K562 (cell line): ENCODE data around the gene SLC25A11. TPM values are rescaled to one million over a fixed set of nuclear protein-coding genes. Genes with fewer than 3 reads are reported as not detected.

Source experiments
- CEBPG ChIP-seq, 3 experiments: fragments of 200-800 bp in 1 of 3; sonication (Bioruptor generic) in 1 of 3; sonication (generic) in 1 of 3; formaldehyde crosslinking in 1 of 3; IDR thresholded peaks in 2 of 3; conservative IDR thresholded peaks in 1 of 3; 2 replicates each; pipeline versions ENCODE4 v1.6.1 to v1.8.0; 2016 to 2022; ENCODE audit warnings: missing compliant biosample characterization in 2 of 3, missing genetic modification characterization in 2 of 3, mild to moderate bottlenecking in 1 of 3, missing genetic modification reagents in 1 of 3
- CREB3L1 ChIP-seq: fragments of 450-650 bp; IDR thresholded peaks from 2 replicates; pipeline ENCODE4 v1.6.1; 2014; ENCODE audit warnings: low read depth, mild to moderate bottlenecking, moderate library complexity, borderline replicate concordance
- DDX20 ChIP-seq: fragments of 450-650 bp; IDR thresholded peaks from 2 replicates; pipeline ENCODE4 v1.6.1; 2016; ENCODE audit warnings: missing genetic modification characterization, low read depth, mild to moderate bottlenecking, missing compliant biosample characterization, moderate library complexity
- MCM3 ChIP-seq: fragments of 450-650 bp; IDR thresholded peaks from 2 replicates; pipeline ENCODE4 v1.6.1; 2016
- NR1H2 ChIP-seq: sonication (generic); formaldehyde crosslinking; IDR thresholded peaks from 2 replicates; pipeline ENCODE4 v1.4.0; 2020; ENCODE audit warnings: mild to moderate bottlenecking, missing genetic modification reagents
- RFX1 ChIP-seq: fragments of 450-650 bp; IDR thresholded peaks from 2 replicates; pipeline ENCODE4 v1.6.1; 2016; ENCODE audit warnings: mild to moderate bottlenecking, moderate library complexity
- TAL1 ChIP-seq: fragments of 450-650 bp; IDR thresholded peaks from 2 replicates; pipeline ENCODE4 v1.6.1; 2016; ENCODE audit warnings: mild to moderate bottlenecking
- ZBED1 ChIP-seq: IDR thresholded peaks from 2 replicates; pipeline ENCODE4 v1.6.1; 2014
- ZFP36 ChIP-seq: fragments of 150-350 bp; IDR thresholded peaks from 2 replicates; pipeline ENCODE4 v1.6.1; 2018; ENCODE audit warnings: low read length, low read depth; ENCODE audit not compliant: partially characterized antibody
- ZMIZ1 ChIP-seq, 2 experiments: fragments of 150-350 bp in 1 of 2; IDR thresholded peaks; 2 replicates each; pipeline ENCODE4 v1.6.1; 2012 to 2016; ENCODE audit warnings: low read depth in 2 of 2, low read length in 2 of 2, mild to moderate bottlenecking in 1 of 2, moderate library complexity in 1 of 2
- ZNF282 ChIP-seq: sonication (generic); formaldehyde crosslinking; IDR thresholded peaks from 2 replicates; pipeline ENCODE4 v1.8.1; 2023; ENCODE audit warnings: missing genetic modification reagents
- ZNF584 ChIP-seq: fragments of 200-800 bp; sonication (Bioruptor generic); IDR thresholded peaks from 2 replicates; pipeline ENCODE4 v1.6.1; 2016; ENCODE audit warnings: low read depth, mild to moderate bottlenecking, missing genetic modification characterization, missing compliant biosample characterization
- ZNF79 ChIP-seq: fragments of 250-450 bp; sonication (Bioruptor Pico); IDR thresholded peaks from 2 replicates; pipeline ENCODE4 v1.4.0; 2020; ENCODE audit warnings: low read depth, mild to moderate bottlenecking, moderate library complexity
- polyA plus RNA-seq, 8 experiments: library from polyadenylated mRNA; depleted of rRNA in 4 of 8; stranded (reverse) in 5 of 8; unstranded in 3 of 8; fragments of >200 nt; fragmentation: Nextera tagmentation in 2 of 8; fragmentation: Illumina TruSeq in 1 of 8; extraction: Ambion mirVana in 2 of 8; extraction: Trizol in 1 of 8; gene quantifications; 2 replicates each; pipeline versions ENCODE4 v1.2.1 to v1.2.3, GENCODE V29; 2011 to 2014; ENCODE audit warnings: inconsistent platforms in 1 of 8, missing spikeins in 1 of 8
- total RNA-seq, 7 experiments: library from RNA; depleted of rRNA in 6 of 7; stranded (reverse); fragments of >200 nt in 6 of 7; fragmentation: Illumina TruSeq in 2 of 7; extraction: Trizol in 2 of 7; gene quantifications; 2 replicates each; pipeline versions ENCODE4 v1.2.1 to v1.2.3, GENCODE V29; 2011 to 2021; ENCODE audit warnings: low replicate concordance in 1 of 7
- TF ChIP-seq, protein P1 (sequence below): sonication (generic); IDR thresholded peaks from 2 replicates; pipeline ENCODE4 v1.6.1; 2016
- TF ChIP-seq, protein P2 (sequence below), 2 experiments: fragments of 450-650 bp in 1 of 2; sonication (generic) in 1 of 2; formaldehyde crosslinking in 1 of 2; IDR thresholded peaks in 1 of 2; conservative IDR thresholded peaks in 1 of 2; 2 replicates each; pipeline versions ENCODE4 v1.6.1 to v1.8.1; 2016 to 2023; ENCODE audit warnings: mild to moderate bottlenecking in 2 of 2, moderate library complexity in 2 of 2, inconsistent platforms in 1 of 2, missing genetic modification reagents in 1 of 2
- TF ChIP-seq, protein P3 (sequence below), 3 experiments: IDR thresholded peaks in 2 of 3; conservative IDR thresholded peaks in 1 of 3; 2 replicates each; pipeline ENCODE4 v1.5.1; 2011 to 2012; ENCODE audit warnings: low read length in 3 of 3, mild to moderate bottlenecking in 3 of 3, control low read depth in 2 of 3, improper control_type of control experiment in 1 of 3, inconsistent platforms in 1 of 3, low read depth in 1 of 3, mixed read lengths in 1 of 3, moderate library complexity in 1 of 3; ENCODE audit not compliant: insufficient read depth in 2 of 3

SLC25A11 gene
- total and polyA plus RNA-seq, 9 of the 15 experiments (the other 6 are each of a cell fraction or from before 2014, with no cell fraction given): 3.1 to 56.7 (median 32.9) TPM

GRCh38 chr17:4939796-4940554 is at the start of gene SLC25A11, which contains the start of gene RNF167 (continued):
- TF ChIP-seq DDX20 (tag) (no peak), RFX1 (no peak), CEBPG (CRISPR knock-in tag; IDR thresholded peaks at IDR 0.05) (no peak), CEBPG (tag; conservative IDR thresholded peaks at IDR 0.05 in 1 of 2, IDR thresholded peaks at IDR 0.05 in 1 of 2) (0 out of 4 replicates have a peak, but pooled peaks of 1 of the 2 experiments have one; percentile 7), ZNF79 (CRISPR knock-in tag) (no peak), ZNF282 (CRISPR knock-in tag) (no peak), MCM3 (no peak), CREB3L1 (peak; percentile 98), ZNF584 (no peak), ZMIZ1 (IDR thresholded peaks at IDR 0.05; ENCODE audit: low read depth in 2 of 2, low read length in 2 of 2) (peak in 1 of 2 experiments; percentile 32; a peak in 1 of 4 replicates), TAL1 (no peak), ZBED1 (0 out of 2 replicates have a peak, but pooled peaks have one; percentile 14), ZFP36 (no peak), NR1H2 (CRISPR knock-in tag) (no peak)
- TF ChIP-seq, protein P1, sequence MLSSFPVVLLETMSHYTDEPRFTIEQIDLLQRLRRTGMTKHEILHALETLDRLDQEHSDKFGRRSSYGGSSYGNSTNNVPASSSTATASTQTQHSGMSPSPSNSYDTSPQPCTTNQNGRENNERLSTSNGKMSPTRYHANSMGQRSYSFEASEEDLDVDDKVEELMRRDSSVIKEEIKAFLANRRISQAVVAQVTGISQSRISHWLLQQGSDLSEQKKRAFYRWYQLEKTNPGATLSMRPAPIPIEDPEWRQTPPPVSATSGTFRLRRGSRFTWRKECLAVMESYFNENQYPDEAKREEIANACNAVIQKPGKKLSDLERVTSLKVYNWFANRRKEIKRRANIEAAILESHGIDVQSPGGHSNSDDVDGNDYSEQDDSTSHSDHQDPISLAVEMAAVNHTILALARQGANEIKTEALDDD: peak; percentile 57; the same call in 1 of the 2 replicates
- TF ChIP-seq, protein P2, sequence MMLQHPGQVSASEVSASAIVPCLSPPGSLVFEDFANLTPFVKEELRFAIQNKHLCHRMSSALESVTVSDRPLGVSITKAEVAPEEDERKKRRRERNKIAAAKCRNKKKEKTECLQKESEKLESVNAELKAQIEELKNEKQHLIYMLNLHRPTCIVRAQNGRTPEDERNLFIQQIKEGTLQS (IDR thresholded peaks at IDR 0.05): no peak
- TF ChIP-seq, protein P2 (CRISPR knock-in tag; conservative IDR thresholded peaks at IDR 0.05): no peak
- TF ChIP-seq, protein P3, sequence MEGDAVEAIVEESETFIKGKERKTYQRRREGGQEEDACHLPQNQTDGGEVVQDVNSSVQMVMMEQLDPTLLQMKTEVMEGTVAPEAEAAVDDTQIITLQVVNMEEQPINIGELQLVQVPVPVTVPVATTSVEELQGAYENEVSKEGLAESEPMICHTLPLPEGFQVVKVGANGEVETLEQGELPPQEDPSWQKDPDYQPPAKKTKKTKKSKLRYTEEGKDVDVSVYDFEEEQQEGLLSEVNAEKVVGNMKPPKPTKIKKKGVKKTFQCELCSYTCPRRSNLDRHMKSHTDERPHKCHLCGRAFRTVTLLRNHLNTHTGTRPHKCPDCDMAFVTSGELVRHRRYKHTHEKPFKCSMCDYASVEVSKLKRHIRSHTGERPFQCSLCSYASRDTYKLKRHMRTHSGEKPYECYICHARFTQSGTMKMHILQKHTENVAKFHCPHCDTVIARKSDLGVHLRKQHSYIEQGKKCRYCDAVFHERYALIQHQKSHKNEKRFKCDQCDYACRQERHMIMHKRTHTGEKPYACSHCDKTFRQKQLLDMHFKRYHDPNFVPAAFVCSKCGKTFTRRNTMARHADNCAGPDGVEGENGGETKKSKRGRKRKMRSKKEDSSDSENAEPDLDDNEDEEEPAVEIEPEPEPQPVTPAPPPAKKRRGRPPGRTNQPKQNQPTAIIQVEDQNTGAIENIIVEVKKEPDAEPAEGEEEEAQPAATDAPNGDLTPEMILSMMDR (IDR thresholded peaks at IDR 0.05 in 2 of 3, conservative IDR thresholded peaks at IDR 0.05 in 1 of 3; ENCODE audit: insufficient read depth in 2 of 3, low read depth in 1 of 3, low read length in 3 of 3): peak in 1 of 3 experiments; percentile 21; a peak in 1 of 6 replicates
